Astrocyte of the cerebellum (primary cell): ENCODE data around the gene CLOCK.

ENCODE experiments used
- DNase-seq: peaks from one replicate; pipeline ENCODE4 v3.0.0-alpha.2; 2011; ENCODE audit warnings: low read depth
- H3K4me3 ChIP-seq: 2 replicates; pipeline ENCODE4 v1.5.1; 2011; ENCODE audit warnings: mild to moderate bottlenecking, low read depth, low read length, moderate library complexity
- in situ Hi-C: cut with HindIII; loops from 2 replicates; pipeline ENCODE4 v1.10.0; 2017; ENCODE audit warnings: low sequenced_read_pairs
- TF ChIP-seq, protein P1 (sequence below): IDR thresholded peaks from 2 replicates; pipeline ENCODE4 v1.5.1; 2012; ENCODE audit warnings: low read length, low read depth, moderate library complexity, mild to moderate bottlenecking; ENCODE audit errors: missing control alignments

The CLOCK gene

DNA sequence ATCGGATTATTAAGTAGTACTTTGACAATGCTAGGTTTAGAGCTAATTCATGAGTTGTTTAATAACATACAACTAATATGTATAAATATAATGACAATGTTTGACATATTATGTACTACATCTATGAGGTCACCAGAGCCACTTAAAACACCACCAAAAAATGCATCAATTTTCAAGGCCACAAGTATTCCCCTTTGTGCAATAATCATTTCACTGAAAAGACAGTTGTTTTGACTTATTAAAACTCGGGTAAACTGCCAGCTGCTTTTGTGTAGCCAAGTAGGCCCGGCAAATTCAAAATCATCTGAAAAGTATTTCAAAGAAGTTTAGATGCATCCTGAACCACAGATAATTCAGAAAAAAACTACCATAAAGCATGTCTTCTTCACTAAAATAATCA, 48.7 kb downstream of the CLOCK start:
- TF ChIP-seq, protein P1, sequence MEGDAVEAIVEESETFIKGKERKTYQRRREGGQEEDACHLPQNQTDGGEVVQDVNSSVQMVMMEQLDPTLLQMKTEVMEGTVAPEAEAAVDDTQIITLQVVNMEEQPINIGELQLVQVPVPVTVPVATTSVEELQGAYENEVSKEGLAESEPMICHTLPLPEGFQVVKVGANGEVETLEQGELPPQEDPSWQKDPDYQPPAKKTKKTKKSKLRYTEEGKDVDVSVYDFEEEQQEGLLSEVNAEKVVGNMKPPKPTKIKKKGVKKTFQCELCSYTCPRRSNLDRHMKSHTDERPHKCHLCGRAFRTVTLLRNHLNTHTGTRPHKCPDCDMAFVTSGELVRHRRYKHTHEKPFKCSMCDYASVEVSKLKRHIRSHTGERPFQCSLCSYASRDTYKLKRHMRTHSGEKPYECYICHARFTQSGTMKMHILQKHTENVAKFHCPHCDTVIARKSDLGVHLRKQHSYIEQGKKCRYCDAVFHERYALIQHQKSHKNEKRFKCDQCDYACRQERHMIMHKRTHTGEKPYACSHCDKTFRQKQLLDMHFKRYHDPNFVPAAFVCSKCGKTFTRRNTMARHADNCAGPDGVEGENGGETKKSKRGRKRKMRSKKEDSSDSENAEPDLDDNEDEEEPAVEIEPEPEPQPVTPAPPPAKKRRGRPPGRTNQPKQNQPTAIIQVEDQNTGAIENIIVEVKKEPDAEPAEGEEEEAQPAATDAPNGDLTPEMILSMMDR, result no peak
- DNase-seq, result no peak
- no peak overlapping the region for H3K4me3 ChIP-seq
- in situ Hi-C loops, result no loop called here

DNA sequence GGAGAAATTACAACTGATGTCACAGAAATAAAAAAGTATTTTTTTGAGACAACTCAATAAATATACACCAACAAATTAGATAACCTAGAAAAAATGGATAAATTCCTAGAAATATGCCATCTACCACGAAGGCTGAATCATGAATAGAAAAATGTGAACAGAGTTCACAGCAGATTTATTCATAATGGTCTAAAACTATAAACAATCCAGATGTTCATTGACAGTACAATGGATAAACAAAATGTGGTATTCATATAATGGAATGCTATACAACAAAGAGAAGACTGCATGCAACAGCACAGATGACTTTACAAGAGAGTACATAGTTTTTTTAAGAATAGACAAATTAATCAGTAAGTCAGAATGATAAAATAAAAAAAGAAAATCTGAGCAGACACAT, 55.2 kb downstream of the CLOCK start:
- no peak overlapping the region for H3K4me3 ChIP-seq
- TF ChIP-seq, protein P1, result no peak
- in situ Hi-C loops, result no loop called here
- peak; percentile 12 for DNase-seq

DNA sequence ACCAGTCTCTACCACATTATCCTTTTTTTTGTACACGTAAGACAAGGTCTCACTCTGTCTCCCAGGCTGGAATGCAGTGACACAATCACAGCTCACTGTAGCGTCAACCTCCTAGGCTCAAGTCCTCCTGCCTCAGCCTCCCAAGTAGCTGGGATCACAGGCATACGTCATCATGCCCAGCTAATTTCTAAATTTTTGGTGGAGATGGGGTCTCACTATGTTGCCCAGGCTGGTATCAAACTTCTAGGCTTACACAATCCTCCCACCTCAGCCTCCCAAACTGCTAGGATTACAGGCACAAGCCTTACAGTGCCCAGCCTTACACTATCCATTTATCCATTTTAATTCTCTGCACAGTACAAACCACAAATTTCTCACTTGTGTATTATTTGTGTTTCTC, 58.0 kb downstream of the CLOCK start:
- H3K4me3 ChIP-seq, result no peak overlapping the region
- in situ Hi-C loops, result no loop called here
- DNase-seq, result no peak
- TF ChIP-seq, protein P1, result no peak

DNA sequence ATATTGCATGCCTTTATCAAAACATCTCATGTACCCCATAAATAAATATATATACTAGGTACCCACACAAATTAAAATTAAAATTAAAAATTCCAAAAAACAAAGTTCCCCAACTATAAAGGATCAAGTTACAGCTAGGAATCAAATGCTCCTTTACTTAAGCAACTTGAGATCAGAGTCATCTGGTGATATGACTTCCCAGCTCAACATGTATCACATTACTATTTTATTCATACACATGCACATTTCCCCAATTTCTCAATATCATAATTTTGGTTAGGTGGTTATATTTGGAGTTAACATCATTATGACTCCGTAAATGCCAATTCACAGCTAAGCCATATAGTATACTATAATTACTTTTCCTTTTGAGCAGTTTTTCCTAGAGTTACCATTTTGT, 60.9 kb downstream of the CLOCK start:
- in situ Hi-C loops, result no loop called here
- no peak overlapping the region for H3K4me3 ChIP-seq
- no peak for DNase-seq
- TF ChIP-seq, protein P1, result no peak

DNA sequence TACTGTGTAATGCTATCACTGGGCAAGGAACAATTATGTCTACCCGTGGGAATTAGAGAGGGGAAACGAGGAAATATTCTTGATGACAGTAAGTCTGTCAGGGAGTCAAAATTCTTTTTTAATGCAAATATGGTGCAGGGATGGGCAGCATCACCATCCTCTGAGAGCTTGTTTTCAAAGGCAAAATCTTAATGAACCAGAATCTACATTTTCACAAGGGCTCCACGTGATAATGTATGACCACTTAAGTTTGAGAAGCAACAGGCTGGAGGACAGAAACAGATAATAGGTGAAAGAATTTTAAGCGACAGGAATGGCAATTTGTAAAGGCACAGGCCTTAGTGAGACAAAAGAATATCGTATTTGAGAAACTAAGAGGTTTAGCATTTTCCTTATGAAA, 63.4 kb downstream of the CLOCK start:
- H3K4me3 ChIP-seq, result no peak overlapping the region
- DNase-seq, result no peak
- TF ChIP-seq, protein P1, result no peak
- in situ Hi-C loops, result no loop called here

DNA sequence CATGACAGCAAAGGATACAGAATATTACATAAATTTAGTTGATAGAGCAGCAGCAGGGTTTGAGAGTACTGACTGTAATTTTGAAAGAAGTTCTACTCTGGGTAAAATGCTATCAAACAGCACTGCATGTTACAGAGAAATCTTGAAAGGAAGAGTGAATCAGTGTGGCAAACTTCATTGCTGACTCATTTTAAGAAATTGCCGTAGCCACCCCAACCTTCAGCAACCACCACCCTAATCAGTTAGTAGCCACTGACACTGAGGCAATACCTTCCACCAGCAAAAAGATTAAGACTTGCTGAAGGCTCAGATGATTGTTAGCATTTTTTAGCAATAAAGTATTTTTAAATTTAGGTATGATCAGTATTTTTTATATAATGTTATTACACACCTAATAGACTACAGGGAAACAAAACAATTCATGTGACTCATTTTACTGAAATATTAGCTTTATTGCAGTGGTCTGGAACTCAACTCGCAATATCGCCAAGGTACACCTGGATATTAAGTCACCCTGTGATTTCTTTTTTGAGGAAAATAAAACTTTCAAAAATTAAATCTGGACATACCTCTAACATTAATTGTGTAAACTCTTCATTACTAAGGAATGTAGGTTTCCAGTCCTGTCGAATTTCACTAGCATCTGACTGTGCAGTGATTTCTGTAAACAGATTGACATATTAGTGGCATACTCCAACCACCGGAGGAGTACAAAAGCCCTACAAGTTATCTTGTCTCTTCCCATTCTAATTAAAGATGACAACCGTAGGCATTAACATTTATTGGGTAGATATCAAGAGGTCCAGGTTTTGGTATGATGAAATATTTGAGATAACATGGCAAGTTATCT, 71.1 kb downstream of the CLOCK start:
- TF ChIP-seq, protein P1, result no peak
- H3K4me3 ChIP-seq, result no peak overlapping the region
- in situ Hi-C loops, result no loop called here
- DNase-seq, result peak; percentile 38
